Measurements from ENCODE around the gene GAREM2. TPM values are rescaled to one million over a fixed set of nuclear protein-coding genes. Genes with fewer than 3 reads are reported as not detected.
A peak's percentile ranks its signal among the peaks of the same experiment; 100 is the strongest.
"Not testable (repeated sequence)": the region's sequence is repeated elsewhere in the genome, so short reads cannot be mapped to it uniquely, and the experiment has no call there.

The GAREM2 gene
- 3.4 and 4.6 TPM in 2 replicates for total RNA-seq

DNA sequence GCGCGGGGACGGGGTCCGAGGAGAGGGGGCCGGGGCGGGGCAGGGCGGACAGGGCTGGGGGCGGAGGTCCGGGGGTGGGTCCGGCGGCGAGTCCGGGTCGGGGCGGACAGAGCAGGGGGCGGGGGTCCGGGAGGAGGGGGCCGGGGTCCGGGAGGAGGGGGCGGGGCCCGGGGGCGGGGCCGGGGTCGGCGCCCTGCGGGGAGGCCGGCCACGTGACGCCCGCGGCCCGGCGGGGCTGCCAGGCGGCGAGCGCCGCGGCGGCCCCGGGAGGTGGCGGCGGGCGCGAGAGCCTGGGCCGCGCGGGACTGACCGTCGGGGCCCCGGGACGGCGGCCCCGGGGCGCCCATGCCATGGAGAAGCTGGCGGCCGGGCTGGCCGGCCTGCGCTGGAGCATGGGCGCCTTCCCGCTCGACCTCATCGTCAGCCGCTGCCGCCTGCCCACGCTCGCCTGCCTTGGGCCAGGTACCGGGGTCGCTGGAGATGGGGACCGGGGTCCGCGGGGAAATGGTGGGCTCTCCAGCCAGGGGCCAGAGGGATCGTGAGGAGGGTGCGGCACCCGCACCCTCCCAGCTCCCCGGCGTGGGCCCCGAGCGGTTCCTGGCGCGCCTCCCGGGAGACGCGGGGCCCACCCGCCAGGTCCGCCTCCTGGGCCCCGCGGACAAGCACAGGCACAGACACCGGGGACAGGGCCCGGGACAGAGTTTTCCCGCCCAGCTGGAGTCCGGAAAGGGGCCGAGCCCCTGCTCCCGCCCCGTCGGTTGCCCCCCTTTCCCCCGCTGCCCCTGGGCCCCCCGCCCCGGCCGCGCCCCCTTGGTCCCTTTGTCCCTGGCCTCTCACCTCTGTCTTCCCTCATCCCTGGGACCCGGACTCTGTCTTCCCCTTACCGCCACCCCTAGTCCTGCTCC is at the start of gene GAREM2:
TSS of gene GAREM2 (plus strand) at position 218 of the 905 bp plus-strand sequence. CDS start at position 351, 133 bp downstream.
- DNase-seq (ENCODE audit: extremely low read depth, low read depth, low spot score), result no peak

DNA sequence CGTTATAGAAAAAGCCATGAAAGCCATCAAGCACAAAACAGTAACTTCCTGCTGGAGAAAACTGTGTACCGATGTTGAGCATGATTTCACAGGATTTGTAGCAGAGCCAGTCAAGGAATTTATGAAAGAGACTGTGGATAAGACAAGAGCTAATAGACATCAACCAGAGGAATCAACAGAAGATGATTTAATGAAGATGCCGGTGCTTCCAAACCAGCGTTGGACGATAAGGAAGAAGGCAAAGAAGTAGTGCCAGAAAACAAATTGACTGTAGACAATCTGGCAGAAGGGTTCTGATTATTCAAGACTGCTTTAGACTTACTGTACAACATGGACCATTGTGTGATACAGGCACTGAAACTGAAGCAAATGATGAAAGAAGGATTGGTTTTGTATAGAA is 49.5 kb upstream of the GAREM2 start:
- DNase-seq (ENCODE audit: extremely low read depth, low read depth, low spot score), result no peak

DNA sequence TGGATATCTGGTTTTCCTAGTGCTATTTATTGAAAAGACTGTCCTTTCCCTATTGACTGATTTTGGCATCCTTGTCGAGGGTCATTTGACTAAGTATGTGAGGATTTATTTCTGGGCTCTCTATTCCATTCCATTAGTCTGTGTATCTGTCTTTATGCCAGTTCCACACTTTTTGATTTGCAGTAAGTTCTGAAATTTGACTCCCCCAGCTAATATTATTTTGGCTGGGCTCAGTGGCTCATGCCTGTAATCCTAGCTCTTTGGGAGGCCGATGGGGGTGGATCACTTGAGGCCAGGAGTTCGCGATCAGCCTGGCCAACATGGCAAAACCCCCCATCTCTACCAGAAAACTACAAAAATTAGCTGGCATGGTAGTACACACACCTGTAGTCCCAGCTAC is 46.8 kb upstream of the GAREM2 start:
- no peak for DNase-seq (ENCODE audit: extremely low read depth, low read depth, low spot score)

DNA sequence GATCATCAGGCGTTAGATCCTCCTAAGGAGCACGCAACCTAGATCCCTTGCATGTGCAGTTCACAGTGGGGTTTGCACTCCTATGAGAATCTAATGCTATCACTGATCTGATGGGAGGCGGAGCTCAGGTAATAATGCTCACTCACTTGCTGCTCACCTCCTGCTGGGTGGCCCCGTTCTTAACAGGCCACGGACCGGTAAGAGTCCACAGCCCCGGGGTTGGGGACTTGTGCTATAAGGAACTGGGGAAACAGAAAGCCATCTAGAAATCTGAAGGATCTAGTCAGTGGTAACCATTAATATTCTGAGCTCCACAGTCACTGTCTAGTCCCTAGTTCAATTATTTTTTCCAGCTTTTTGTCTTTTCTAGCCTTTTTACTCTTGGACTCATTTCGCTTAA is 44.7 kb upstream of the GAREM2 start:
- DNase-seq (ENCODE audit: extremely low read depth, low read depth, low spot score), result no peak

DNA sequence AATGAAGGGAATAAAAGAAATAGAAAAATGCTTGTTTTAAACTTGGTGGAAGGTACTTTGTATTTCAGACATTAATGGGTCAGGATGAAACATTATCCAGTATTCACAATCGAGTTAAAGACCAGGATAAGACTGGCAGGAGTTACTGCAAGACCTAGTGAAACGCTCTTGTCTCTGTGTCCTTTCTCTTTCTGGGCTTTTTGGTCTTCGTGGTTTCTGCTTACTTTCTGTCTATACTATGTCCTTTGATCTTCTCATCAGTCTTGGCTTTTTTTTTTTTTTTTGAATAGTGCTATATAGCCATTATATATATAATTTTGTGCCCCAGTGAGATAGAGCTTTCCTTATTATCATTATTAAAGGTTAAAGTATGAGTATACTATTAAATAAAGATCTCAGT is 42.1 kb upstream of the GAREM2 start:
- no peak for DNase-seq (ENCODE audit: extremely low read depth, low read depth, low spot score)

DNA sequence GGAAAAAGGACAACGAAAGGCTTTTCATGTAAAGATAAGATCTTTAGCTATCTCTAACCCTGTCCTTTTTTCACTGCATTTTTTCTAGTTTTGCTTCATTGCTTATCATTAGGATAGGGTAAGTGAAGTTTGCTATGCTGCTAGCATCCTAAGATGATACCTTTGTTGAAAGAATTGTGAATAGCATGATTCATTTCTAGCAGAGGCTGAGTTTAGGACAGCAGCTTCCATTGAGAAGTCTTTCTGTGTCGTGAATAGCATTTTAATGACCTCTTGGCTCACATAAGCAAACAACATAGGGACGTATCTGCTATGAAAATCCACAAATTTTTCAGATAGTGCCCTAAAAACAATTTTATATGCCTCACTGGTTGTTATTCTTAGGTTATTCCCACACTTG is 36.4 kb upstream of the GAREM2 start:
- no peak for DNase-seq (ENCODE audit: extremely low read depth, low read depth, low spot score)

DNA sequence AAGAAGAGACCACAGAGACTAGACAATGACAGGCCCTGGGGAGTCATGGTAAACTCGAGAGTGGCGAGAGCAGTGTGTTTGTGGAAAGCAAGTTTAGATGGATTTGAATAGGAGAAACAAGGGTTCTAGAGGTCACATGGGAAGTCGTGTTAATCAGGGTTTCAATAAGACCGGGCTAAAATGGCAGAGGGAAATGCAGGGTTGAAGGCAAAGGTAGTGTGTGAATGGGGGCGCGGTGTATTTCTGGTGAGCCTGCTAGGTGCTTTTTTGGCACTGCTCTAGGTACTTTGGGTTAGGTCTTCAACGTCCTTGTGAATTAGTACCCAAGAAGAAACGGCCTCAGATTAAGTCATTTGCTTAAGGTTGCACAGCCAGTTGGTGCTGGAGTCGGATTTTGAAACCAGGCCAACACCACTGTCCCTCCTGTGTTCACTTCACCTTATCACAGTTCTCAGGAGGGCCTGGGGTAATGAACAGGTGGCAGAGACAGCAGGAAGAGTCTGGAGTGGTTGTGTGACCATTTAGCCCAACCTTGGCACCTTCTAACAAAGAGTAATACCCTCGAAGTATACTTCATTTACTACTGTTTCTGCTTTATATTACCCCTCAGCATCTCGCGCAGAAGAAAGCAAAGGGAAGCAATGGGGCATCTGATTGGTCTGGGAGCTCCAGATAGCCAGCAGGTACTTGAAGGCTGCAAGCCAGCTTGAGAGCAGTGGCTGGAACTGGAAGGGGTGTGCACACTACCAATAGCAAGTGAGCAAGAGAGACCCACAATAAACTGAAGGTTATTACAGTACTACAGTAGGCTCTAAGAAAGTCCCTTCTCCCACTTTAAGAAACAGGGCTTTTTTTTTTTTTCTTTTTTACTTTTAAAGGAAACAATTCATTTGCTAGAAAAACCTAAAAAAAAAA is 33.4 kb upstream of the GAREM2 start:
- DNase-seq (ENCODE audit: extremely low read depth, low read depth, low spot score), result no peak

DNA sequence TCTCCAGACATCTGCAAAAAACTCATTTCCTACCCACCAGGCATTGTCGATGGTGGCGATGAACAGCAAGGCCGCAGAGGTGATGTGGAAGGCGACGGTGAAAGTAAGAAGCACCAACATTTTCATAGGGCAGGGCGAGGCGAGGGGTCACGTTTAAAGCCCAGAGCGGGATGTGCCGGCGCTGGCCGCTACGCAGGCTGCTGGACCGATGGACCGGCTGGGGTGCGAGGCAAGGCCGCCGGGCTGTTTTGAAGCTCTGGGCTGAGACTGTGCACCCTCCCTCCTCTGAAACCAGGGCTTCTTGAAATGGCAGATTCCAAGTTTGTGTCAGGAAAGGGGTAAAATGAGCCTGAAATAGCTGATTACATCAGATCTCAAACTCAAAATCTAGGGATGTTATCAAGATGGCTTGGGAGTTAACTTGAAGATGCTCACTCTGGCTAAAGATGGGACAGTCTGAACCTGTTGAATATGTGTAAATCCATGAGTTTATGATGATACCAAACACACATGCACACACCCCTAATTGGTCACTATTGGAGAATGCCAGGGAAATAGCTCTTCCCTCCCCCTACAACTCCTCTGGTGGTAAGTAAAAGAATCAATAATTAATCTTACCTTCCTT is 31.6 kb upstream of the GAREM2 start:
- no peak for DNase-seq (ENCODE audit: extremely low read depth, low read depth, low spot score)

DNA sequence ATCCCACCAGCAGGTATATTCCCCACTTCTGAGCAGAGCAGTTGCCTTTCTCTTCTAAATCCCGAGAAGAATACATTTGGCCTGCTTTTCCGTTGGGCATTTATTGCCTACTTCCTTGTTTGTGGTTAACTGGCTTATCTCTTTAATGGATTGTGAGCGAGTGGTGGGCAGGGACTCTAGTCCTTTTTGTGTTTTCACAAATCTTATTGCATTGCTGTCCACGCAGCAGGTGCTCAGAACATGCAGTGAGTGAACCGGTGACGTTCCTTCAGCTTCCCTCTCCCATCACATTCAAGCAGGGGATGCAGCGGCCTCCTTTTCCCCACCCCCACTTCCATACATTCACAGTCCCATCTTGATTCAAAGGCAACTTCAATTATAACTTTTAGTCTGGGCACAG is 28.9 kb upstream of the GAREM2 start:
- DNase-seq (ENCODE audit: extremely low read depth, low read depth, low spot score), result no peak

DNA sequence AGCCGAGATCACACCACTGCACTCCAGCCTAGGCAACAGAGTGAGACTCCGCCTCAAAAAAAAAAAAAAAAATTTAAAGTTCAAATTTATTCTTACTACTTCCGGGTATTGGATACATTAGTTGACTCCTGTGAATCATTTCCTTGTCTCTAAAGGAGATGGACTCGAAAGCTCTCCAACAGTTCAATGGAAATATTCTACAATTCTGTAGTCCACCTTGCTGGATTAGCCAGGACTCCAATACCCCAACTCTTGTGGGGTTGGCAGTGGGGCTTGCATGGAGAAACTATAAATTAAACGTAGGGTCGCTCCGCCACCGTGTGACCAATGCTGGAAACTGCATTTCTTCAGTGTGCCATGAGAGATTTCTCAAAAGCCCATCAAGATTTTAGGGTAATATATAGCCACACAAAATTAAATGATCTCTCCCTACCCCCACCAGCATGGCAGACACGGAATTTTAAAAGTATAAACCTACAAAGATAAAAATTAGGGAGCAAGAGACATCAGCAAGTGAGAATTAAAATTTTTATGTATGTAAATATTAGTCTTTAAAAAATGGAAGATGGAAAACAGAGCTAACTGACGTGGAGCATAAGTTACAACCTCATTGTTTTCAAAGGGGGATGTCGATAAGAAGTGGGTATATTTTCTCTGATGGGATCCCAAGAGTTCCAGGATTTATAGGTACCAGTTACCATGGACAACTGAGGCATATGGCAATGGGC is 27.8 kb upstream of the GAREM2 start:
- DNase-seq (ENCODE audit: extremely low read depth, low read depth, low spot score), result peak; percentile 16

DNA sequence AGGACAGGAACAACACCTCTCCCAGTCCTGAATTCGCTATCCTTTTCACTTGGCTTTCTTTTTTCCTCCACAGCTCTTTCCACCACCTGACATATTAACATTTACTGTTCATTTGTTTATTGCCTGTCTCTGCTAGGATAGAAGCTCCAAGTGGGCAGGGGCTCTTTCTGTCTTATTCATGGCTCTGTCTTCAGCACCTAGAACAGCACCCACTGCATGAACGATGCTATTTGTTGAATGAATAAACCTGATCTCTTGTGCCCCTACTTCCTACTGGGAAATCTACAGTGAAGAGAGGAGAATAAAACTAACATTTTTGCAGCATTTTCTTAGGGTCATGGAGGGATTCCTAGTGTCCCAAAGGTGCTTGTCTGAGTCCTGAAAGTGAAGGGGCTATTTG is 24.4 kb upstream of the GAREM2 start:
- DNase-seq (ENCODE audit: extremely low read depth, low read depth, low spot score), result no peak

DNA sequence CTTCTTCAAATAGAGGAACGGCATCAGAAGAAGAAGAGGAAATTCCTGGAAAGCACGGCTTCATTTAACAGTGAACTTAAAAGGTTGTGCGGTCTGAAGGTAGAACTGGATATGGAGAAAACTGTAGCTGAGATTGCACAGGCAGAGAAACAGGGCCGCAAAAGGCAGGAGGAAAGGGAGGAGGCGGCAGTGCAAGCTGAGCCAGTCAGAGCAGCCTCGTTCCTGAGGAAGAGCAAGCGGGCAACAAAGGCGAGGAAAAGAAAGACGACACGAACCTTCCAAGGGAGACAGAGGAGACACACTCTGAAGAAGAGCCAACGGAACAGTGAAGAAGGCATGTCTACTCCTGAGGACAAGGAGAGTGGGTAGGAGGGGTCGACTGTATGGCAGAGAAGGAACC is 22.6 kb upstream of the GAREM2 start:
- DNase-seq (ENCODE audit: extremely low read depth, low read depth, low spot score), result no peak

DNA sequence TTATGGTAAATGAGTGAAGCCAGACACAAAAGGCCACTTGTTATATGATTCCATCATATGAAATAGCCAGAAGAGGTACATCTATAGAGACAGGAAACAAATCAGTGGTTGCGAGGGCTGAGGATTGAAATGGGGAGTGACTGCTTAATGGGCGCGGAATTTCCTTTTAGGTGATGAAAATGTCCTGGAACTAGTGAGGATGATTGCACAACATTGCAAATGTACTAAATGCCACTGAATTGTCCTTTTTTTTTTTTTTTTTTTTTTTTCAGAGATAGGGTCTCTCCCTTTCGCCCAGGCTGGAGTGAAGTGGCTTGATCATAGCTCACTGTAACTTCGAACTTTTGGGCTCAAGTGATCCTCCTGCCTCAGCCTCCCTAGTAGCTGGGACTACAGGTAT is 15.3 kb upstream of the GAREM2 start:
- DNase-seq (ENCODE audit: extremely low read depth, low read depth, low spot score), result no peak

DNA sequence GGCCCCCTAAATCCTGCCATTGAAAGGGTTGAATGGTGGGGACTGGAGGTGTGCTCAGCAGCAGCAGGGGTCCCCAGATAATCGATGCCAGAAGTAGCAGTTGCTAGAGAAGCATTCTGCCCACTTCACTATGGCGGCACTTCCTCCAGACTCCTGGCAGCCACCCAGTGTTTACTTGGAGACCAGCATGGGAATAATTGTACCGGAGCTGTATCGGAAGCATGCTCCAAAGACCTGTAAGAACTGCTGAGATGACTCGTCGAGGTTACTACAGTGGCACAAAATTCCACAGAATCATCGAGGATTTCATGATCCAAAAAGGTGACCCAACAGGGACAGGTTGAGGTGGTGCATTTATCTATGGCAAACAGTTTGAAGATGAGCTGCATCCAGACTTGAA is 11.0 kb upstream of the GAREM2 start:
- no peak for DNase-seq (ENCODE audit: extremely low read depth, low read depth, low spot score)

DNA sequence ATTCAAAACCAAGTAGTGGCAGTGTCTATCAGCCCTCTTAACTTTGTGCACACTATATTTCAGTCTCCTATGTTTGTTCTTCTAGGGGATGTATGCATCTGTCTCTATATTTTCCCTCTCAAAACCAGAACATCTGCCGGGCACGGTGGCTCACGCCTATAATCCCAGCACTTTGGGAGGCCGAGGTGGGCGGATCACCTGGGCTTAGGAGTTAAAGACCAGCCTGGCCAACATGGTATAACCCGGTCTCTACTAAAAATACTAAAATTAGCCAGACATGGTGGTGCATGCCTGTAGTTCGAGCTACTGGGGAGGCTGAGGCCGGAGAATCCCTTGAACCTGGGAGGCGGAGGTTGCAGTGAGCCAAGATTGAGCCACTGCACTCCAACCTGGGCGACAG is 9.9 kb upstream of the GAREM2 start:
- no peak for DNase-seq (ENCODE audit: extremely low read depth, low read depth, low spot score)

DNA sequence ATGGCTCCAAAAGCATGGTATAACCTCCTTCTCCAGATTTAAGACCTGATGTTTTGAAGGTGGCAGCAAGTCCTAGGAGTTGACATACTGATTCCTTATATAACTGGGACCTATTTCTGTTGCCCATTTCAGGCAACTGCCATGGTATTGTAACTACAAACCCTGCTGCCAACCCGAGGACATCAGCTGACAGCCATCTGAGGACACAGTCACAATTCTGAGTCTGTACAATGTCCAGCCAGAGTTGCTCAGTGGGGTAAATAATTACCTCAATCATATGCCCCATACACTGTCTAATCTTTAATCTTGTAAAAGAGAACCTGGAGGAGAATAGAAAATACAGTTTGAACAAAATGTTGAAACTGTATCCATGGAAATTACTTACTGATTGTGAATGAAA is 8.7 kb upstream of the GAREM2 start:
- DNase-seq (ENCODE audit: extremely low read depth, low read depth, low spot score), result no peak

DNA sequence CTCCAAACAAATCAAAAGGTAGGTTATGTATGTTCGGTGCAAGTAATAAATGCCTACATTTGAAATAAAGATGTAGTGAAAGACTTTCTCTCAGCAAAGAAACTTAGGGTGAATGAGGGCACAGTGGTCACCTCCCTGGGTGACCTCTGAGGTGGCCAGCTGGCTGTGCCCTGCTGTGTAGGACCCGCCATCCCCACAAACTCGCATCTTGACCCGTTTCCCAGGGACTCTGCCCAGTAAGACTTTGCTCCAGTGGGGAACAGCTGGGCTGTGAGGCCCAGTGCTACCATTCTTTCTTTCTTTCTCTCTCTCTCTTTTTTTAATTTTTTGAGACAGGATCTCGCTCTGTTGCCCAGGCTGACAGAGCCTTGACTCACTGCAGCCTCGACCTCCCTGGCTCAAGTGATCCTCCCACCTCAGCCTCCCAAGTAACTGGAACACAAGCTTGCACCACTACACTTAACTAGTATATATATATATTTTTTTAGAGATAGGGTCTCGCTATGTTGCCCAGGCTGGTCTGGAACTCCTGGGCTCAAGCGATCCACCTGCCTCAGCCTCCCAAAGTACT is 8.2 kb upstream of the GAREM2 start:
- no peak for DNase-seq (ENCODE audit: extremely low read depth, low read depth, low spot score)

DNA sequence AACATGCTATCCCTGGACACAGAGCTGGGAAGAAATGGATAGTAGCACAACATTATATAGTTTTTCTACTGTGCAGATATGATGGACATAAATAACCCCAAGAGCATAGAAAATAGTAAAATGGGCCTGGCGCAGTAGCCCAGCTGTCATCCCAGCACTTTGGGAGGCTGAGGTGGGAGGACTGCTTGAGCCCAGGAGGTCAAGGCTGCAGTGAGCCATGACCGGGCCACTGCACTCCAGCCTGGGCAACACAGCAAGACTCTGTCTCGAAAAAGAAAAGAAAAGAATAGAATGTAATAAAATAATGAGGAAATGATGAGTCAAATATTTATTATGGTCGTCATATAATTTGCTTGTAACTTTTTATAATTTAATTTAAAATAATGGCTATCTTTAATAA is 7.5 kb upstream of the GAREM2 start:
- no peak for DNase-seq (ENCODE audit: extremely low read depth, low read depth, low spot score)

DNA sequence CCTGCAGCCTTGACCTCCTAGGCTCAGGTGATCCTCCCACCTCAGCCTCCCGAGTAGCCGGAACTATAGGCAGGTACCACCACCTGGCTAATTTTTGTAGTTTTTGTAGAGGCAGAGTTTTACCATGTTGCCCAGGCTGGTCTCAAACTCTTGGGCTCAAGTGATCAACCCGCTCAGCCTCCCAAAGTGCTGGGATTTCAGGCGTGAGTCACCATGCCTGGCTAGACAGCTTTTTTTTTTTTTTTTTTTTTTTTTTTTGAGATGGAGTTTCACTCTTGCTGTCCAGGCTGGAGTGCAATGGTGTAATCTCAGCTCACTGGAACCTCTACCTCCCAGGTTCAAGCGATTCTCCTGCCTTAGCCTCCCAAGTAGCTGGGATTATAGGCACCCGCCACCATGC is 6.3 kb upstream of the GAREM2 start:
- DNase-seq (ENCODE audit: extremely low read depth, low read depth, low spot score), result not testable (repeated sequence)

DNA sequence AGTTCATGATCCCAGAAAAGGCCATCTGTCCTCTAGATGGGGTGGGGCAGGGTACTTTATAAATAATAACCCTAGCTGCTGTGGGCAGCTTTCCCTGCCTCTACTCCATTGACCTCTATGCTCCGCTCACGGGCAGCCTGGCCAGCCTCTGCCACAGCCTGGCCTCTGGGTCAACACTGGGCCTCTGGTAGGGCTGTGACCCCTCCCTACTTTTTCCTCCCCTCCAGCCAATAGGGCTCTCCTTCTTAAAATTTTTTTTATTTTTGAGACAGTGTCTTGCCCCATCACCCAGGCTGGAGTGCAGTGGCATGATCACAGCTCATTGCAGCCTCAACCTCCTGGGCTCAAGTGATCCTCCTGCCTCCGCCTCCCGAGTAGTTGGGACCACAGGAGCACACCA is 4.1 kb upstream of the GAREM2 start:
- DNase-seq (ENCODE audit: extremely low read depth, low read depth, low spot score), result no peak
